Smooth muscle cell (in vitro differentiated cells): ENCODE measurements around the gene RAF1. TPM values are rescaled to one million over a fixed set of nuclear protein-coding genes. Genes with fewer than 3 reads are reported as not detected.
"Not testable (repeated sequence)": the region's sequence is repeated elsewhere in the genome, so short reads cannot be mapped to it uniquely, and the experiment has no call there.

Experiments used
- DNase-seq: peaks from one replicate; lab custom pipeline; 2025; ENCODE audit not compliant: unreplicated experiment; lab: John Stamatoyannopoulos, UW
- H2AFZ ChIP-seq: fragments of 200-600 bp; sonication (generic); 2 replicates; pipeline ENCODE4 v1.6.0; 2016; ENCODE audit warnings: antibody characterized with exemption, low read depth, mild to moderate bottlenecking
- H3F3A ChIP-seq: fragments of 200-600 bp; sonication (generic); 2 replicates; pipeline ENCODE4 v1.6.0; 2017; ENCODE audit warnings: antibody characterized with exemption, low read depth
- H3K27ac ChIP-seq: fragments of 200-600 bp; sonication (generic); 2 replicates; pipeline ENCODE4 v1.5.1; 2016; ENCODE audit warnings: low read depth, mild to moderate bottlenecking
- H3K27me3 ChIP-seq: fragments of 200-600 bp; sonication (generic); 2 replicates; pipeline ENCODE4 v1.6.1; 2016; ENCODE audit warnings: low read depth, mild to moderate bottlenecking
- H3K36me3 ChIP-seq: fragments of 200-600 bp; sonication (generic); 2 replicates; pipeline ENCODE4 v1.5.1; 2016; ENCODE audit warnings: low read depth
- H3K4me1 ChIP-seq: fragments of 200-600 bp; sonication (generic); 2 replicates; pipeline ENCODE4 v1.5.1; 2016; ENCODE audit warnings: low read depth
- H3K4me2 ChIP-seq: fragments of 200-600 bp; sonication (generic); 2 replicates; pipeline ENCODE4 v1.6.0; 2016; ENCODE audit warnings: mild to moderate bottlenecking
- H3K4me3 ChIP-seq: fragments of 200-600 bp; sonication (generic); 2 replicates; pipeline ENCODE4 v1.5.1; 2016; ENCODE audit warnings: mild to moderate bottlenecking
- H3K79me2 ChIP-seq: fragments of 200-600 bp; sonication (generic); 2 replicates; pipeline ENCODE4 v1.6.0; 2016; ENCODE audit warnings: low read depth, mild to moderate bottlenecking
- H3K9ac ChIP-seq: fragments of 200-600 bp; sonication (generic); 2 replicates; pipeline ENCODE4 v1.6.0; 2016; ENCODE audit warnings: low read depth
- H3K9me3 ChIP-seq: fragments of 200-600 bp; sonication (generic); replicated peaks from 2 replicates; pipeline ENCODE4 v1.5.1; 2016; ENCODE audit warnings: low read depth
- H4K20me1 ChIP-seq: fragments of 200-600 bp; sonication (generic); 2 replicates; pipeline ENCODE4 v1.6.0; 2016; ENCODE audit warnings: low read depth
- WGBS: methylation state at CpG from one replicate; pipeline ENCODE4 v1.1.7; 2016; ENCODE audit warnings: low lambda C conversion rate; 5-methylcytosine and 5-hydroxymethylcytosine counted together
- polyA plus RNA-seq: library from polyadenylated mRNA; unstranded; fragments of >200 nt; fragmentation: Nextera tagmentation; extraction: Ambion mirVana; gene quantifications from 2 replicates; pipeline ENCODE4 v1.2.1, GENCODE V29; 2016
- total RNA-seq: library from RNA; depleted of rRNA; stranded (reverse); fragments of >200 nt; gene quantifications from 2 replicates; pipeline ENCODE4 v1.2.3, GENCODE V29; 2014
- TF ChIP-seq, protein P1 (sequence below): fragments of 200-600 bp; sonication (generic); IDR thresholded peaks from 2 replicates; pipeline ENCODE4 v1.5.1; 2017; ENCODE audit warnings: borderline replicate concordance, mild to moderate bottlenecking, antibody characterized with exemption; ENCODE audit not compliant: insufficient read depth, poor library complexity, severe bottlenecking

Gene RAF1
- total and polyA plus RNA-seq, 2 experiments from 2014 or later, result 48.4 to 75.4 TPM

DNA sequence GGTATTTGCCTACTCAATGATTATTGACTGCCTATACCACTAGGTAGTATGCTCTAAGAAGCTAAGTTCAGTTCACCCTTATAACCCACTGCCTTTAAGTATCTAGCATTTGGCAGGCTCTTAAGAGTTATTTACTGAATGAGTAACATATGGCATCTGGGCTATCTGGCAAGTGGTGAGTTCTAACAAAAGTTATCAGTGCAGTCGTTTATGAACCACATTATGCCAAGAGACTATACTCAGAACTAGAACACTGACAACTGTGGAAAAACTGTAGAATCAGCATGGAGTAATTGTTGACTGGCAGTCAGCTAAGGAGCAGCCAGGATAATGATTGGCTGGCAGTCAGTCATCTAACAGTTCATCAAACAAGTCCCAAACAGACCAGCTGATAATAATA lies 25.8 kb downstream of the RAF1 start:
- Histone ChIP-seq H3K4me2 (no peak overlapping the region), H4K20me1 (peaks cover 97% of the 10 kb centered on the region)
- no peak for DNase-seq

GRCh38 chr3:12633108-12633507 lies 30.8 kb downstream of the RAF1 start:
- Histone ChIP-seq H3K4me2 (no peak overlapping the region), H3K4me3 (no peak overlapping the region), H3K27ac (no peak overlapping the region), H3F3A (no peaks in the 10 kb centered on the region), H3K4me1 (no peaks in the 10 kb centered on the region), H3K36me3 (no peaks in the 10 kb centered on the region), H3K27me3 (no peaks in the 10 kb centered on the region), H3K9me3 (no peaks in the 10 kb centered on the region), H3K79me2 (peaks cover 99% of the 10 kb centered on the region), H4K20me1 (peaks cover 100% of the 10 kb centered on the region), H2AFZ (no peak overlapping the region), H3K9ac (no peak overlapping the region)
- TF ChIP-seq, protein P1, sequence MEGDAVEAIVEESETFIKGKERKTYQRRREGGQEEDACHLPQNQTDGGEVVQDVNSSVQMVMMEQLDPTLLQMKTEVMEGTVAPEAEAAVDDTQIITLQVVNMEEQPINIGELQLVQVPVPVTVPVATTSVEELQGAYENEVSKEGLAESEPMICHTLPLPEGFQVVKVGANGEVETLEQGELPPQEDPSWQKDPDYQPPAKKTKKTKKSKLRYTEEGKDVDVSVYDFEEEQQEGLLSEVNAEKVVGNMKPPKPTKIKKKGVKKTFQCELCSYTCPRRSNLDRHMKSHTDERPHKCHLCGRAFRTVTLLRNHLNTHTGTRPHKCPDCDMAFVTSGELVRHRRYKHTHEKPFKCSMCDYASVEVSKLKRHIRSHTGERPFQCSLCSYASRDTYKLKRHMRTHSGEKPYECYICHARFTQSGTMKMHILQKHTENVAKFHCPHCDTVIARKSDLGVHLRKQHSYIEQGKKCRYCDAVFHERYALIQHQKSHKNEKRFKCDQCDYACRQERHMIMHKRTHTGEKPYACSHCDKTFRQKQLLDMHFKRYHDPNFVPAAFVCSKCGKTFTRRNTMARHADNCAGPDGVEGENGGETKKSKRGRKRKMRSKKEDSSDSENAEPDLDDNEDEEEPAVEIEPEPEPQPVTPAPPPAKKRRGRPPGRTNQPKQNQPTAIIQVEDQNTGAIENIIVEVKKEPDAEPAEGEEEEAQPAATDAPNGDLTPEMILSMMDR, result no peak
- DNase-seq, result no peak
- WGBS, result 96% methylated on average over 4 of the region's 4 CpGs

More for the DNA sequence above, 25.8 kb downstream of the RAF1 start:
- H2AFZ ChIP-seq, result no peak overlapping the region
- peaks cover 93% of the 10 kb centered on the region for H3K79me2 ChIP-seq
- TF ChIP-seq, protein P1, result no peak
- H3K4me1 ChIP-seq, result peaks cover 3% of the 10 kb centered on the region
- H3K27ac ChIP-seq, result no peak overlapping the region
- peaks cover 1% of the 10 kb centered on the region for H3F3A ChIP-seq
- H3K9me3 ChIP-seq, result no peaks in the 10 kb centered on the region
- H3K4me3 ChIP-seq, result no peak overlapping the region
- H3K36me3 ChIP-seq, result no peaks in the 10 kb centered on the region
- H3K9ac ChIP-seq, result no peak overlapping the region
- no peaks in the 10 kb centered on the region for H3K27me3 ChIP-seq
- WGBS, result 18% methylated on average over 1 of the region's 1 CpG

GRCh38 chr3:12632523-12632922 lies 31.4 kb downstream of the RAF1 start:
- no peaks in the 10 kb centered on the region for H3K36me3 ChIP-seq
- H2AFZ ChIP-seq, result no peak overlapping the region
- 90% methylated on average over 2 of the region's 2 CpGs for WGBS
- DNase-seq, result no peak
- no peak overlapping the region for H3K9ac ChIP-seq
- H3F3A ChIP-seq, result no peaks in the 10 kb centered on the region
- no peak overlapping the region for H3K4me3 ChIP-seq
- no peaks in the 10 kb centered on the region for H3K9me3 ChIP-seq
- H3K27ac ChIP-seq, result no peak overlapping the region
- no peak overlapping the region for H3K4me2 ChIP-seq
- no peaks in the 10 kb centered on the region for H3K27me3 ChIP-seq
- no peaks in the 10 kb centered on the region for H3K4me1 ChIP-seq
- TF ChIP-seq, protein P1, result no peak
- H4K20me1 ChIP-seq, result peaks cover 100% of the 10 kb centered on the region
- H3K79me2 ChIP-seq, result peaks cover 99% of the 10 kb centered on the region

GRCh38 chr3:12630843-12631242 lies 33.1 kb downstream of the RAF1 start:
- 88% methylated on average over 7 of the region's 7 CpGs for WGBS
- not testable (repeated sequence) for H3K36me3 ChIP-seq, H3K4me2 ChIP-seq, H3K4me1 ChIP-seq, H3K4me3 ChIP-seq, H2AFZ ChIP-seq, H3K27me3 ChIP-seq, H3F3A ChIP-seq, H3K9ac ChIP-seq, H3K27ac ChIP-seq, DNase-seq, H3K9me3 ChIP-seq
- peaks cover 99% of the 10 kb centered on the region for H3K79me2 ChIP-seq
- H4K20me1 ChIP-seq, result peaks cover 100% of the 10 kb centered on the region
